Germinal center (tissue), 1 donor: ENCODE results near the gene TRAF1.

Source experiments
- DNase-seq: peaks from one replicate; pipeline ENCODE4 v3.0.0; 2012; ENCODE audit warnings: mixed read lengths, low spot score

TRAF1 gene

GRCh38 chr9:120941046-120941770 is 14.6 kb upstream of the TRAF1 start:
- no peak for DNase-seq

- no peak for DNase-seq
Observed at GRCh38 chr9:120940573-120940972, 14.0 kb upstream of the TRAF1 start.

- DNase-seq: no peak
Observed at GRCh38 chr9:120938851-120939250, 12.3 kb upstream of the TRAF1 start.

GRCh38 chr9:120937596-120937995 is 11.0 kb upstream of the TRAF1 start:
- no peak for DNase-seq

- DNase-seq: no peak
Observed at GRCh38 chr9:120937127-120937526, 10.5 kb upstream of the TRAF1 start.

- no peak for DNase-seq
Observed at GRCh38 chr9:120936764-120937122, 10.1 kb upstream of the TRAF1 start.

- DNase-seq: peak; percentile 83
Observed at GRCh38 chr9:120936011-120936763, 9.6 kb upstream of the TRAF1 start.

GRCh38 chr9:120935383-120935857 is 8.8 kb upstream of the TRAF1 start:
- DNase-seq: peak; percentile 50

GRCh38 chr9:120934281-120934680 is 7.7 kb upstream of the TRAF1 start:
- DNase-seq: no peak

GRCh38 chr9:120933310-120934055 is 6.9 kb upstream of the TRAF1 start:
- DNase-seq: no peak

- DNase-seq: no peak
Observed at GRCh38 chr9:120932086-120932823, 5.7 kb upstream of the TRAF1 start.

- peak; percentile 71 for DNase-seq
Observed at GRCh38 chr9:120931231-120932085, 4.9 kb upstream of the TRAF1 start.

GRCh38 chr9:120929229-120929791 is 2.7 kb upstream of the TRAF1 start:
- DNase-seq: no peak

- DNase-seq: peak; percentile 81
Observed at GRCh38 chr9:120928483-120929228, 2.1 kb upstream of the TRAF1 start.

GRCh38 chr9:120928015-120928482 is 1.5 kb upstream of the TRAF1 start:
- DNase-seq: no peak

GRCh38 chr9:120927269-120928014 is 846 bp upstream of the TRAF1 start:
- DNase-seq: no peak

GRCh38 chr9:120925535-120926396 is 830 bp downstream of the TRAF1 start:
- no peak for DNase-seq
